ENCODE measurements around the gene RBM14. TPM values are rescaled to one million over a fixed set of nuclear protein-coding genes. Genes with fewer than 3 reads are reported as not detected.

Gene RBM14
- total and polyA plus RNA-seq, 2 of the 4 experiments (the other 2 are of a cell fraction): 9.3 to 31.1 TPM

DNA sequence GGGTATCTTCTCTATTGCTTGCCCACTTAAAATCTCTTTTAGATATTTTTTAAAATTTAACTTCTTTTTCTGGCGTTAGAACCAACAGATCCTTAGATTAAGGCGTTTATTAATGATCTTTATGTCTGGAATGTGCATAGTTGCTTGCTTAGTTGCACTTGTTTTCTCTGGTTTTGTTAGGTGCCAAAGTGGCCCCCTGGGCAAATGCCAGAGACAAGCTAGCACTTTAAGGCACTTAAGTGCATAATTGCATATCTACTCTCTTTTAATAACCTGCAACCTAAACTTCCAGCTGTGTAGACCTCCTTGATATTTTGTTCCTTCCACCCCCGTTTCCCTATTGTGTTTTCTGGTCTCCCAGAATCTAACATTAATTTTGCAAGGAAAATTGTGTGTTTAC is 25.4 kb downstream of the RBM14 start:
- Histone ChIP-seq H4K5ac (ENCODE audit: low read depth, low read length) (no peak overlapping the region), H3K36me3 (ENCODE audit: control insufficient read depth, insufficient read depth, low read length) (peaks cover 43% of the 10 kb centered on the region), H4K91ac (ENCODE audit: insufficient read depth, low read depth, low read length) (no peak overlapping the region), H2BK15ac (ENCODE audit: low read depth, low read length) (no peak overlapping the region), H3K27ac (ENCODE audit: insufficient read depth, low read length) (no peak overlapping the region), H3K14ac (replicated peaks; ENCODE audit: low read depth, low read length) (no peak overlapping the region), H3K79me1 (ENCODE audit: low read depth in 1 of 2, low read length in 2 of 2) (peaks cover 24 to 88% of the 10 kb centered on the region in 2 experiments), H3K23ac (ENCODE audit: low read depth, low read length) (no peak overlapping the region), H3K9me3 (ENCODE audit: control insufficient read depth, insufficient read depth, low read length) (no peaks in the 10 kb centered on the region), H3K9me1 (ENCODE audit: insufficient read depth, low read length) (peaks cover 20% of the 10 kb centered on the region), H3K18ac (ENCODE audit: low read depth, low read length) (no peak overlapping the region), H2BK20ac (ENCODE audit: low read depth, low read length) (no peak overlapping the region), H3K4me3 (ENCODE audit: insufficient read depth, low read depth, low read length) (no peak overlapping the region), H4K20me1 (ENCODE audit: insufficient read depth, low read length) (peaks cover 93% of the 10 kb centered on the region), H2AK9ac (replicated peaks; ENCODE audit: low read depth, low read length, poor library complexity) (no peak overlapping the region), H2BK5ac (ENCODE audit: low read depth, low read length, poor library complexity, severe bottlenecking) (no peak overlapping the region), H3K27me3 (ENCODE audit: control insufficient read depth, insufficient read depth, low read length) (no peaks in the 10 kb centered on the region), H3K9ac (ENCODE audit: low read depth, low read length) (no peak overlapping the region), H4K8ac (ENCODE audit: low read depth in 2 of 2, low read length in 2 of 2) (no peak overlapping the region), H2AK5ac (ENCODE audit: low read depth, low read length) (no peak overlapping the region), H3K4ac (ENCODE audit: low read depth, low read length) (no peak overlapping the region), H2AFZ (replicated peaks; ENCODE audit: low read length, poor library complexity) (no peak overlapping the region), H3K4me2 (ENCODE audit: low read depth, low read length) (peak overlapping the region; percentile 79), H3K56ac (ENCODE audit: extremely low read depth, insufficient read depth, low read length) (no peak overlapping the region), H3K4me1 (ENCODE audit: control insufficient read depth, insufficient read depth, low read length) (peaks cover 25% of the 10 kb centered on the region), H2BK120ac (ENCODE audit: low read depth, low read length) (no peak overlapping the region)
- intact Hi-C loops (cut with micrococcal nuclease) (loop anchor here (2.0 kb wide), 1 partner anchor 63 kb away; no protein-coding TSS in a partner anchor), in situ Hi-C loops (cut with MboI; ENCODE audit: low sequenced_read_pairs) (no loop called here), dilution Hi-C loops (cut with HindIII; ENCODE audit: low sequenced_read_pairs, unreplicated experiment) (no loop called here)
- ChIA-PET CTCF (interaction anchor here (0.7 kb wide), 1 partner anchor 317 kb away, joined by 3 read pairs; the partner anchor contains the start of gene PC), POLR2A (ENCODE audit: unreplicated experiment) (no interaction called here)
- no TSS peak for BruUV-seq (replicated peaks)
- WGBS, 2 experiments (ENCODE audit: extremely low coverage in 2 of 2, insufficient read length in 1 of 2): no CpG with 5 or more reads among the region's 3 CpGs
- ATAC-seq (ENCODE audit: low read depth) (no peak), DNase-seq (no peak)
- TF ChIP-seq MAFK (IDR thresholded peaks at IDR 0.05; ENCODE audit: low read depth, low read length) (no peak), CEBPB (IDR thresholded peaks at IDR 0.05; ENCODE audit: low read depth, low read length) (no peak), MXI1 (IDR thresholded peaks at IDR 0.05; ENCODE audit: borderline replicate concordance, low read depth, low read length) (no peak), POLR2A (IDR thresholded peaks at IDR 0.05; ENCODE audit: low read depth, low read length) (no peak), RFX5 (IDR thresholded peaks at IDR 0.05; ENCODE audit: low read depth, low read length) (no peak), FOS (IDR thresholded peaks at IDR 0.05; ENCODE audit: low read depth, low read length) (no peak)
- TF ChIP-seq, protein P1, sequence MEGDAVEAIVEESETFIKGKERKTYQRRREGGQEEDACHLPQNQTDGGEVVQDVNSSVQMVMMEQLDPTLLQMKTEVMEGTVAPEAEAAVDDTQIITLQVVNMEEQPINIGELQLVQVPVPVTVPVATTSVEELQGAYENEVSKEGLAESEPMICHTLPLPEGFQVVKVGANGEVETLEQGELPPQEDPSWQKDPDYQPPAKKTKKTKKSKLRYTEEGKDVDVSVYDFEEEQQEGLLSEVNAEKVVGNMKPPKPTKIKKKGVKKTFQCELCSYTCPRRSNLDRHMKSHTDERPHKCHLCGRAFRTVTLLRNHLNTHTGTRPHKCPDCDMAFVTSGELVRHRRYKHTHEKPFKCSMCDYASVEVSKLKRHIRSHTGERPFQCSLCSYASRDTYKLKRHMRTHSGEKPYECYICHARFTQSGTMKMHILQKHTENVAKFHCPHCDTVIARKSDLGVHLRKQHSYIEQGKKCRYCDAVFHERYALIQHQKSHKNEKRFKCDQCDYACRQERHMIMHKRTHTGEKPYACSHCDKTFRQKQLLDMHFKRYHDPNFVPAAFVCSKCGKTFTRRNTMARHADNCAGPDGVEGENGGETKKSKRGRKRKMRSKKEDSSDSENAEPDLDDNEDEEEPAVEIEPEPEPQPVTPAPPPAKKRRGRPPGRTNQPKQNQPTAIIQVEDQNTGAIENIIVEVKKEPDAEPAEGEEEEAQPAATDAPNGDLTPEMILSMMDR (conservative IDR thresholded peaks at IDR 0.05; ENCODE audit: low read depth, low read length): no peak
- TF ChIP-seq, protein P2, sequence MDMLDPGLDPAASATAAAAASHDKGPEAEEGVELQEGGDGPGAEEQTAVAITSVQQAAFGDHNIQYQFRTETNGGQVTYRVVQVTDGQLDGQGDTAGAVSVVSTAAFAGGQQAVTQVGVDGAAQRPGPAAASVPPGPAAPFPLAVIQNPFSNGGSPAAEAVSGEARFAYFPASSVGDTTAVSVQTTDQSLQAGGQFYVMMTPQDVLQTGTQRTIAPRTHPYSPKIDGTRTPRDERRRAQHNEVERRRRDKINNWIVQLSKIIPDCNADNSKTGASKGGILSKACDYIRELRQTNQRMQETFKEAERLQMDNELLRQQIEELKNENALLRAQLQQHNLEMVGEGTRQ (IDR thresholded peaks at IDR 0.05; ENCODE audit: low read depth, low read length): no peak

Data from IMR-90 (cell line).